ENCODE data around the gene VPS13D.

VPS13D gene

DNA sequence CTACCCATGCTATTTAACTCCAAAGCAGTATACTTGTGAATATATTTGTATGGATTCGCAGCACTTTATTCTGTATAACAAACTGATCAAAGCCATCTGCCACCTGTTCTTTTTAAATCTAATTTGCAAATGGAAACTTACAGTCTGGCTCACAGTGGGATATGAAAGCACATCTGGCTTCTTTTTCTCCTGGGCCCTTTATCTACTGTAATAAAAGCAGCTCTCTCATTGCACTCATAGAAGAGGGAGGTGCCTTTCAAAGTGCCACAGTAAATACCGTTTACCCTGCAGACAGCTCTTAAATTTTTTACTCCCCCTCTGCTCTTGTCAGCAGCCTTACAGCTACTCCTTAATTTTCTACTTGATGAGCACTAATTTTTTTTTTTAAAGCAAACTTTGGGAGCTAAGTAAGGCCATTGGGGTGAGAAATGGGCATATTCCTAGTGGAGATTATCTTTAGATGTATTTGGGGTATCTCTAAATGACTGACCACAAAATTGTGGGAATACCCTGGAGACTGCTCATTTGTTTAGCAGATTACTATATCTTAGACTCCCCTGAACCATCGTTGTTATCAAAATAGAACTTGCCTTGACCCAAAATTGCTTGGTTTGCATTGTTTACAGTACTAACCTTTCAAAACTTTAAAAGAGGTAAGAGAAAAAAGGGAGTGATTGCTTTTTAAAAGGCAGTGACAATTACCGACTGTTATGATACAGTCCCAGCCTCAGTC, 110.1 kb downstream of the VPS13D start:
- no peak for DNase-seq

DNA sequence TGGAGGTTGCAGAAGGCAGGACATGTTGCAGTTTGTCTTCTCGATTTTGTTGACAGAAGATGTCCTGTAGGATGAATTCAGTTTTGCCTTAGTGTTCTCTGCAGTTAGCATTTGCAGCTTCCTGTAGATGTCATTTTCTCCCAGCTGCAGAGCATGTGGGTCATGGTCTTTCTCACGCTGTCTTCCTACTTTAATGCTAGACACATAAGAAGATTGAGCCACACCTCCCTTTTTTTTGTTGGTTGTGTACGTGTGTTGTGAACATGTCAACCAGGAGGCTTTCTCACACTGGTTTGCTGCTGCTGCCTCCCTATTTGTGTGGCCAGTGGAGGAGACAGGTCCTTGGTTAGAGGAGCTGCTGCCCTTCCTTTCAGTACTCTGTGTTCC, 110.7 kb downstream of the VPS13D start:
- no peak for DNase-seq

DNA sequence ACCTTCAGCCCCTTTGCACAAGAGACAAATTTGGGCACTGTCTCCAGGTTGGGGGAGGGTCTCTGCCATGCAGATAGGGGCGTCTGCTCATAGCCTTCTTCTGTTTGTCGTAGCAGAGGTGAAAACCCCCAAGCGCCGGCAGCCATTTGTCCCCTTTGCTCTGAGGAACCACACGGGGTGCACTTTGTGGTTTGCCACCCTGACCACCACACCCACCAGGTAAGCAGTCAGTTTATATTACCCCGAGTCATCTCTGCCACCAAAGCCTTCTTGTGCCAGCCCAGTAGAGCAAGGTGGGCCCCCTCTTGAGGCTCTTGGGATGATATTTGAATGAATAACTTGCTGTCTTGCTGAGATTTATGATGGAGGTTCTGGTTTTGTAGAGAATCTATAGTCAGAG, 111.8 kb downstream of the VPS13D start:
- DNase-seq: no peak

DNA sequence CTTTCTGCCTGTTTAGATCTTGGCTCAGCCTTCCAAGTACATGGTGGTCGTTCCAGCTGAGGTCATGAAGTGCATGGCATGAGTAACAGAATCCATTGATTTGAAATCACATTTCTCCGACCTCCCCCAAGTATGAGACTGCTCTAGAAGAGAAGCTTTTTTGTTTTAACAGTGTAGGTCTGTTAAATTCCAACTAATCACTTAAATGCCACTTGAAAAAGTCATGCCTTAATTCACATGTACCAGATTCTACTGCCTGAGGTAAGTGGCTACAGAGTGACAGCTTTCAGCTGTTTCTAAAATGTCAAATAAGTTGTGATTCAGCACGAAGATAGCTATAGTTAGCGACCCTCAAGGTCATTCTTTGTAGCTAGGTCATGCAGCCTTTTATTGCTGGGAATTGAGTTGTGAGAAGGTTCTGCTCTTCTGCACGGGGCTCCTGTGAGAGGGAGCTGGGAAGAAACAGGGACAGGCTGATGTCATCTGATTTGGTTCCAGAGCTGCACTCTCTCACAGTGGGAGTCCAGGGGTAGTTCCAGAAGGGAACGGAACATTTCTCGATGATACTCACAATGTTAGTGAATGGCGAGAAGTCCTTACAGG, 112.7 kb downstream of the VPS13D start:
- no peak for DNase-seq

DNA sequence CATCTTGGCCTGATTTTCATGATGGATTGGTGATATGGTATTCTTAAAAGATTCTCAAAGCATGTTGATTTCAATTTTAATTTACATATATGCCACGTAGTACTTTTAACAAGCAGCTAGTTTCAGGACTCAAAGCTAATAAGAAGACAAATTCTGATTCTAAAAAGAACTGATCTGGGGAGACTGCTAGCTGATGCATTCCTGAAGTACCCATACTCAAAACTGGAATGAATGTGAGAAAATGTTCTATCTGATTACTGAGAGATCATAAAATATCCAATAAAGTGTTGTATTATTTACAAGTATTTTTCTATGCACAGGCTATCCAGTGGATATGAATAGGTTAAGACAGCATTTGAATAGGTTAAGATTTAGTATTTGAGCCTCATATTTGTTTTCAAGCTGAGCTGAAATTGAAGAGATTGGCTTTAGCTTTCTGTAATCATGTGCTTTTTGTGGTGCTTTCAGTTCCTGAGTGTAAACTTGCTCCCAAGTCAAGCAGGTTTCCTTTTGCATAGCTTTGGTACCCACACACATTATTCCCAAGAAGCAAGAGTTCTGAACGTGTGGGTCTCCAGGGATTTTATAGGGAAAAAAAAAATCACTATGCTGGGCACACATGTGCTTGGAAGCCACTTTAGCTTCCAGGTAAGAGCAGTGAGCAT, 114.1 kb downstream of the VPS13D start:
- DNase-seq: no peak

DNA sequence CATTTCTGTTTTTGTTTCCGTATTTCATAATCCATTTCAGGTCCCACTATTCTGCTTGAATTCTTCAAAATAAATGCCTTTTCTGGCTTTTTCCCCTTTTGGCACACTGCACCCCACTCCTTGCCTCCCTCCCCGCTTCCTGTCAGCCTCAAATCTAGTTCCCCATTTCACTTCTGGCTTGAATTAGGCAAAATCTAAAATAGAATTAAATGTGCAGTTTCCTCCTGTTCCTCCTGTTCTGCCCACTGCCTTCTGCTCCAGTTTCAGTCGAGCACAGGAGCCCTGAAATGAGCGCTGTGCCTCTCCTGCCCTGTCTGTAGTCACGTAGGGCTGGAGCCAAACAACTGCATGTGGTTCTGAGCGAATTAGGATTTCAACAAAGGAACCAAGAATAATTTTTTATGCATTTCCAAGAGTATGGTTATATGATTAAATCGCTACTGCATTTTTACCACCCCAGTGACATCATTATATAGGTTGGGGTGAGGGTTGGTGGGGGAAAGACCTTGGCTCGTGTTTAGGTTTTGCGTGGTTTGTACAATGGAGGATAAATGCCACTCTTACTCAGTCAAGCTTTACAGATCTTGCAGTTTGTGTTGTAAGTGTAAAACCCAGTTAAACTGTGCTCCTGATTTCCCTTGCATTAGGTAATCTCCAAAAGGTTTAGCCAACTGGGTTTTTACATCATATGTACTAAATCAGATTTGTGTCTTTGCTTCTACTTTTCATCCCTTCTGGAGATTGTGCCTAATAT, 114.9 kb downstream of the VPS13D start:
- DNase-seq: peak; percentile 80

DNA sequence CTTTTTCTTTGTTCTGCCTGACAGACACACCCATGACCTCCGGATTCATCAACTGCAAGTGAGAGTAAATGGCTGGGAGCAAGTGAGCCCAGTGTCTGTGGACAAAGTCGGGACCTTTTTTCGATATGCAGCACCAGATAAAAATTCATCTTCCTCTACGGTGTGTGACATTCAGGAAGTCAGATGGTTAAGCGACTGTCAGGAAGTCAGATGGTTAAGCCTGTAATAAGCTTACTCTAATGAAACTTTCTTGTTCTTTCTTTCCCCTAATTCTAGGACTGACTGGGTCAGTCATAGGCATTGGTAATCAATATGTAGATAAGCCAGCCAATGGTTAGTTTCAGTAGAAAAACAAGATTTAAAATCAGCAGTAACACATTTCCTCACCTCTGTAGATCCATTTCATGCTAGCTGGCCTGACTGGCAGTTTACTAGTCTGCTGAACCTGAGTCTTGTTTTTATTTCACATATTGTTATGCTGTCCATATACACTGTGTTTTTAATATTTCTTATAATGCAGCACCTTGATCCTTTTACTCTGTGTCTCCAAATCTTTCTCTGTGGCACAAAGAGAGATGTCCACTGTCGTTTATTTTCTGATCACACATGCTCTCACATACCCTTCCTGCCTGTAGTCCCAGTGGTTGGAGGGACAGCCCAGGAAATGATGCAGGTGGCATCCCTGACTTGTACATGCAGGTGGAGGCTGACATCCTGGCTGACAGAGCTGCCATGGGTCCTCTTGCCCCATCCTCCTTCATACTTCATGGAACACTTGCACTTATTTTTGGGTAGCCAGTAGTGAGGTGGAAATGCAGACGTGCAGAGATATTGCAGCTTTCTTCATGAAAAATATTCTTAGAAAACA, 115.8 kb downstream of the VPS13D start:
- peak; percentile 34 for DNase-seq

DNA sequence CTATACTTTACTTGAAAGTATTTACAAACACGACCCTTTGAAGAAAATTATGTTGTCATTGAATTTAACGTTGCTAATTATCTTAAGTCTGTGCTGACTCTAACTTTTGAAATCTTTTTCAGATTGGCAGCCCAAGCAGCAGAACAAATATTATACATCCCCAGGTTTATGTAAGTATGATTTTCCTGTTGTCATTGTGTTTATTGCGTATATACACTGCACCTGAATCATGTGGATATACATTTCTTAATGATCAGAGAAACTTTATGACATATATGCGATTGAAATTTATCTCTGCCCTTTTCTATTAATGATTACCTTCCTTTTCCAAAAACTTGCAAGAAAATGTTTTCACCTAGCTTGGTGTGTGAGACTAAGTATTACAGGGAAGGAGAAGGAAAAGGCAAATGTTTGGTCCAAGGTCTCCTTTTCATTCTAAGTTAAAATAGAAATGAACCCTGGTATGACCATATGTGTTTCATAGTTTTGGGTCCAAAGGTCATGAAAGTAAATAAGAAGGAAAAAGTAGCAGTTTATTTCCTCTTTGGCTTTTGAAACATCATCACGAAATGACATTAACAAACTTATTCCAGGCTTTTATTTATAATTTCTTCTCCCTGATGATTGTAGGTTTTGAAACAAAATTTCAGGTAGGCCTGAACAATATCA, 116.8 kb downstream of the VPS13D start:
- no peak for DNase-seq

DNA sequence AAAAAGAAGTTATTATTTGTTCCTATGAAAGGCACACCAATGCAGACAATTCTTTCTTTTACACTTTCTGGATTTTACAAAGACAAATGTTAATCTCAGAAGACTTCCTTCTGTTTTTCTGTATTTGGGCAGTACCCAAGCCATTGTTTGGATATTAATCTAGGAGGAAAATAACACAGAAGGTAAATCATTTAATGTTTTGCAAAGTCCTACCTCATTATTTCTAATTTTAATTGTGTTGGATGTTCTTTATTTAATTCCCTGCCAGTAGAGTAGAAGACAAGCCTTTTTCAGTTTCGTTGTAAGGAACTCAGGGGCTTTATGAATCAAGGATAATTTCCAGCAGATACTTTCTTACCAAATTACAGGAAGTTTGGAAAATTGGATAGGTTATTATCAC, 118.3 kb downstream of the VPS13D start:
- no peak for DNase-seq

DNA sequence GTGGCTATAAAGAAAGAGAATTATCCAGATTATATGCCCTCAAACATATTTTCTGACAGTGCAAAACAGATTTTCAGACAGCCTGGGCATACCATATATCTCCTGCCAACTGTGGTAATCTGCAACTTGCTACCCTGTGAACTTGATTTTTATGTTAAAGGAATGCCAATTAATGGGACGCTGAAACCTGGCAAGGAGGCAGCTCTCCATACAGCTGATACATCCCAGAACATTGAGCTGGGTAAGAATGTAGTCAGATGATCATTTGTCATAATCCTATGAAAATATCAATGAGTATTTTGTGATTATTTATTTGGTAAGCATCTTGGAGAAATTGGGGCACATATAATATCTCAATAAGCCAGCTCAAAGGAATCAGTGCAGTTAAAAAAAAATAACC, 124.2 kb downstream of the VPS13D start:
- DNase-seq: no peak

DNA sequence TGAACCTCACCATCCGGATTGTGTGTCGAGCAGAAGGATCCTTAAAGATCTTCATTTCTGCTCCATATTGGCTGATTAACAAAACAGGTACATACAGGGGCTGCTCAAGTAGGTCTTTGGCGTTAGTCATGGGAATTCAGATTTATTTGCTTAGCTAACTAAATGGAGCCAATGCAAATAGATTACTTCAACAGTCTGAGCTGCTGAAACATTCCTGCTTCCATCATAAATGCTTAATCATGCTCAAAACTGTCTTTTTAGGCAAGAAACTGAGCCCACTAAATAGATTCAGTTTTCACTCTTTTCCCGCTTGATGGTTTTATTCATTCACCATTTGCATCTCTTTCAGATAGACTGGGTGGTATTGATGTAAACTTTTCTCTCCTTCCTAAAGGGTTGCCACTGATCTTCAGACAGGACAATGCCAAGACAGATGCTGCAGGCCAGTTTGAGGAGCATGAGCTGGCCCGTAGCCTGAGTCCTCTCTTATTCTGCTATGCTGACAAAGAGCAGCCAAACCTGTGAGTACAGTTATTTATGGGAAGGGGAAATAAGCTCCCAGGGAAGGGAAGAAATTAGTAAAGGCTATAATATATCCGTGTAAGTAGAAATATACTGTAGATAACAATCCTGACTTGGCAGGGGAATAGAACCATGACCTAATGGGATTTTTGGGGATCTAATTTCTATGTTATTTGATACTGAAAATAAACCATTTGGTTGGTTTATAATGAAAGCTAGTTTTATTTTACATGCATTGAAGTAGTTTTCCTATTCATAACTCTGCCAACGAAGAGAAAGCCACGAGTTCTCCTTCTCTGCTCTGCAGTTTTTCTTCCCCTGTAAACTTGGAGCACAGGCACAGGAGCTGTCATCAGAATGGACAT, 126.4 kb downstream of the VPS13D start:
- no peak for DNase-seq

DNA sequence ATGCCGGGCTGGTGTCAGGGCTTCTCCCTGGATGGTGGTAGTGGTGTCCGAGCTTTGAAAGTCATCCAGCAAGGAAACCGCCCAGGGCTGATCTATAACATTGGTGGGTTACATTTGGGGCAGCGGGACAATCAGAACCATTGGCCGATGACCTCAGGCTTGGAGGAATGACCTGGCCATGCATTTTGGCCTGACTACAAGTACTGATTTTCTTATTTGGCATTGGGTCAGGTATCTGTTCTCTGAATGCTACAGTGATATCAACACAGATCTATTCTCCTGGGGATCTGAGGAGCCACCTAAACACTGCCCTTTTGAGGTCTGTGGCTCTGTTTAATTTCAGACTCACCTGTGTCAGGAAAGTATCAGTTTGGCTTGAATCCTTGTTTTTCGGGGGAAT, 128.7 kb downstream of the VPS13D start:
- DNase-seq: no peak

DNA sequence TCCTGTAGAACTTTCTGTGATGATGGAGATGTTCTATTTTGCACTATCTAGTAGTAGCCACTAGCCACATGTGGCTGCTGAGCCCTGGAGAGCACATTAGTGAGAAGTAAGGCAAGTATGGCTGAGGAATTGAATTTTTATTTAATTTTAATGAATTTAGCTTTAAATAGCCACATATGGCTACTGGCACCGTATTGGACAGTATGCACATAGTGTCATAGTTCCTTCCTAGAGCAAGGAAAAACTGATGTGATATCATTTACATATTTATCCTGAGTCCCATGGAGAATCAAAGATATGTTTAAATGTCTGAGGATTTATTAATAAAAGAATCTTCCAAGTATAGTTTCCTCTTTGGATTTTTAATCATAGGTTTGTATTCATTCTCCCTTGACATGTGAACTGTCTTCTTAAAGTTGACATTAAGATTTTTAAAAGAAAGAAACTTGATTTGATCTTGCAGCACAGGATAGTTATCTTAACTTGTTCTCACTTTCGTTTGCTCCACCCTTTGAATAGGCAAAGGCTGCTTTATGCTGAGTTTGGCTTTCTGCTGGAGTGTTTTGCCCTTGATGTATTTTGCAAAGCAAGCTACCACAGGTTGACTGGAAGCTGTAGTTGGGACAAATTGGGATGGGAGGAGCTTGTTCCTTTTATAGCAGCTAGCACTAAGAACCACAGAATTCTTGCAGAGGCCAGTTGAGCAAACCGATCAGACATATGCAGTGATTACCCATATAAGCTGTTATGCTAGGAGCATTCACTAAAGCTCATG, 129.7 kb downstream of the VPS13D start:
- DNase-seq: no peak

DNA sequence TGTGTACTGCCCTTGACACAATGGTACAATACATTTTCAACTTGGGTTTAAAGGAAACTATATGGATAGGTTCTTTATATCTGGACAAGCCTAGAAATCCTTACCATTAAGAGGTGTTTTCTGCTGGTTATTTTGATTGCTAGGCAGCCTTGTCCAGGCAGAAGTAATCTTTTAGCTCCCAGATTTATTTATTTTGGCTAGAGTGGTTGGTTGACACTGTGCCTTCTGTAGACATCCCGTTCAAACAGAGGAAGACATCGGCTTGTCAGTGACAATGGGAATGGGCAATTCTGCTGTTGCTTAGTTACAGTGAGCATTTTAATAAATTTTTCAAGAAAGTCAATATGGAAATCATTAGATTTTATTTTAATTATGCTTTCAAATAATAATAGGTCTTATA, 138.8 kb downstream of the VPS13D start:
- DNase-seq: no peak

DNA sequence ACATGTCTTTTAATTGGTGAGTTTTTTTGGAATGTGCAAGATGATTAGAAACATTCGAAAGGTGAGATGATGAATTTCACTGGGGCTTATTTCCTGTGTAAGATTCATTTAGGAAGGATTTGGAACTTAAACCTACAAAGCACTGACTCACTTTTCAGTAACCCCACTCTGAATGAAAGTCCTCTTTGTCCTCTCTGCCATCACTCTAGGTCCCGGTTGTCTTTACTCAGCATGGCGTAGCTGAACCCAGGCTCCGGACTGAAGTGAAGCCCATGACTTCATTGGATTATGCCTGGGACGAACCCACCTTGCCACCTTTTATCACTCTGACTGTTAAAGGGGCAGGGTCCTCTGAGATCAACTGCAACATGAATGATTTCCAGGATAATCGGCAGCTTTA, 139.4 kb downstream of the VPS13D start:
- no peak for DNase-seq

DNA sequence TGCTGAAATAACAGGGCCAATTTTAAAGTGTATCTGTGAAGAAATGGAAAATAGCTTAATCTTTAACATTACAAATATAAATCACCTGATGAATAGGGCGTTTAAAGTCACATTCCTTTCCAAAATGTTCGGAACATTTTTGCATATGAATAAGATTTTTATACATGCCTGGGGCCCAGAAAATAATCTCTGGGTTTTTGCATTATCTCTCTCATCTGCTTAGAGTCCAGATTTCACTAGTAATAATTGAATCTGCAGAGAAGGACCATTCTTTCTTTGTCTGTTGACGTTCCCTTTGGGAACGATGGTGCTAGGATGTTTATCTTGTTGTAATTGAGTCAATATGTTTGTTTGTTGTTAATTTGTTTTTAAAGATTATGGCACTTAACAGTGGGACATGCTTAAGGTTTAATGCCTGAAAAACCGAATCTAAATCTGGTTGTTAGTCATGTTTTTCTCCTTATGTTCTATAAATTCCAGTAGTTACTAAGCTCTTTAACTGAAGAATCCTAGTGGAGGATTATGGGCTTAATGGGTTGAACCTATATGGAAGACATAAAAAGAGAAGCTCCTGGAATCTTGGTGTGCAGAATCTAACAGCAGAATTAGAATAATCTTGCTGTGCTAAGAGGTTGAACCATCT, 140.6 kb downstream of the VPS13D start:
- no peak for DNase-seq

DNA sequence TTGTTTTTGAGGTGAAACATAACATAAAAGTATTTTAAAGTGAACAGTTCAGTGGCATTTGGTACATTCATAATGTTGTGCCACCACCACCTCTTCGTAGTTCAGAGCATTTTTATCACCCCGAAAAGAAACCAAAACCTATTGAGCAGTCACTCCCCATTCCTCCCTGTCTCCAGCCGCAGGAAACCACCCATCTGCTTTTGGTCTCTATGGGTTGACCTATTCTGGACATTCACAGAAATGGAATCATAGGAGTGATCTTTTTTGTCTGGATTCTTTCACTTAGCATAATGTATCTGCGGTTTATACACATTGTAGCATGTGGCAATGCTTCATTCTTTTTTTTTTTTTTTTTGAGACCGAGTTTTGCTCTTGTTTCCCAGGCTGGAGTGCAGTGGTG, 141.2 kb downstream of the VPS13D start:
- DNase-seq: no peak

DNA sequence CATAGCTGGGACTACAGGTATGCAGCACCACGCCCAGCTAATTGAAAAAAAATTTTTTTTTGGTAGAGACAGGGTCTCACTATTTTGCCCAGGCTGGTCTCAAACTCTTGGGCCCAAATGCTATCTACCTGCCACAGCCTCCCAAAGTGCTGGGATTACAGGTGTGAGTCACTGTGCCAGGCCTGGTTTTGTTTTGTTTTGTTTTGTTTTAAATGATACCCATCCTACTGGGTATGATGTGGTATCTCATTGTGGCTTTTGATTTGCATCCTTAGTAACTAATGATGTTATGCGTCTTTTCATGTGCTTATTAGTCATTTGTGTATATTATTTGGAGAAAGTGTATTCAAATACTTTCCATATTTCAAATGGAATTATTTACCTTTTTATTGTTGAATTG, 142.3 kb downstream of the VPS13D start:
- no peak for DNase-seq

DNA sequence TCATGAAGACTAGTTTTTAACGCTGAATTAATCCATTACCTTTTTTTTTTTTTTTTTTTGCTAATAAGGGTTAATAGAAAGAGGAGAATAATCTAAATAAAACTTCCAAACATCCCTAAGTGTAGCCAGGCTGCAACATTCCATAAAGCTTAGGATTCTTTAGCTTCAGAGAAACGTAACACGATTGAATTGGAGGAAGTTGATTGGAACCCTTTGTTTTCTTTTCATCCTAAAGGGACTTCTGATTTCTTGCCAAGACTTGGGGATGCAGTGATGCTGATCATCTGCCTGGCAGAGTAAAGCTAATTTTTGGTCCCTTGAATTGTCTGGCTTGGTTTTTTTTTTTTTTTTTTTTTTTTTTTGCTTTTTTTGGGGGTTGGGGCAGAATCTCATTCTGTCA, 142.9 kb downstream of the VPS13D start:
- DNase-seq: no peak
